PC-9 (cell line): Measurements from ENCODE around the gene B3GNT2. TPM values are rescaled to one million over a fixed set of nuclear protein-coding genes. Genes with fewer than 3 reads are reported as not detected.

ENCODE experiments used
- BruUV-seq: library from RNA; stranded (reverse); fragments of 400-500 nt; replicated peaks from 2 replicates; lab custom pipeline; 2021; lab: Mats Ljungman, UMichigan
- CTCF ChIA-PET: fragments of 300-600 bp; sonication (Branson Sonifier 250); formaldehyde crosslinking; loops from one replicate; lab custom pipeline; 2022; ENCODE audit warnings: antibody characterized with exemption; lab: Charles Lee
- POLR2A ChIA-PET: fragments of 300-600 bp; sonication (Branson Sonifier 250); formaldehyde crosslinking; loops from one replicate; lab custom pipeline; 2022; ENCODE audit warnings: antibody characterized with exemption; ENCODE audit not compliant: unreplicated experiment; lab: Charles Lee
- DNase-seq, 2 experiments: peaks; one replicate each; pipeline versions ENCODE4 v3.0.0 to v3.0.0-alpha.2; 2015 to 2022; ENCODE audit warnings: mixed read lengths in 1 of 2
- H2AFZ ChIP-seq: fragments of 200-600 bp; sonication (generic); 2 replicates; pipeline ENCODE4 v1.8.1; 2017; ENCODE audit warnings: antibody characterized with exemption
- H3F3A ChIP-seq: fragments of 200-600 bp; sonication (generic); 2 replicates; pipeline ENCODE4 v1.8.1; 2017; ENCODE audit warnings: antibody characterized with exemption, mild to moderate bottlenecking, low read depth; ENCODE audit not compliant: insufficient read depth
- H3K27ac ChIP-seq: fragments of 200-600 bp; sonication (generic); 2 replicates; pipeline ENCODE4 v1.6.1; 2016; ENCODE audit warnings: mixed run types
- H3K27me3 ChIP-seq: fragments of 200-600 bp; sonication (generic); 2 replicates; pipeline ENCODE4 v1.6.1; 2016; ENCODE audit warnings: low read depth, mixed run types; ENCODE audit not compliant: insufficient read depth
- H3K36me3 ChIP-seq: fragments of 200-600 bp; sonication (generic); 2 replicates; pipeline ENCODE4 v1.6.1; 2016; ENCODE audit warnings: low read depth, mixed run types
- H3K4me1 ChIP-seq: fragments of 200-600 bp; sonication (generic); replicated peaks from 2 replicates; pipeline ENCODE4 v1.6.1; 2016; ENCODE audit warnings: mixed run types; ENCODE audit not compliant: insufficient read depth
- H3K4me2 ChIP-seq: fragments of 200-600 bp; sonication (generic); 2 replicates; pipeline ENCODE4 v1.6.1; 2017; ENCODE audit warnings: mixed run types
- H3K4me3 ChIP-seq: fragments of 200-600 bp; sonication (generic); 2 replicates; pipeline ENCODE4 v1.6.1; 2016; ENCODE audit warnings: mixed run types
- H3K79me2 ChIP-seq: fragments of 200-600 bp; sonication (generic); 2 replicates; pipeline ENCODE4 v1.6.1; 2017; ENCODE audit warnings: low read depth, mixed run types
- H3K9me2 ChIP-seq: fragments of 200-600 bp; sonication (generic); 2 replicates; pipeline ENCODE4 v1.8.1; 2017; ENCODE audit warnings: mild to moderate bottlenecking; ENCODE audit not compliant: insufficient read depth
- H3K9me3 ChIP-seq: fragments of 200-600 bp; sonication (generic); 2 replicates; pipeline ENCODE4 v1.8.1; 2016; ENCODE audit warnings: low read depth; ENCODE audit not compliant: insufficient read depth
- H4K20me1 ChIP-seq: fragments of 200-600 bp; sonication (generic); 2 replicates; pipeline ENCODE4 v1.8.1; 2017; ENCODE audit not compliant: insufficient read depth
- EZH2 ChIP-seq: fragments of 200-600 bp; sonication (generic); IDR thresholded peaks from 2 replicates; pipeline ENCODE4 v1.8.0; 2017; ENCODE audit warnings: antibody characterized with exemption, low read depth
- intact Hi-C: fragments of 100-400 bp; cut with micrococcal nuclease; formaldehyde crosslinking; loops from one replicate; pipeline ENCODE4 v1.10.0; 2022; ENCODE audit not compliant: unreplicated experiment
- total RNA-seq: library from RNA; stranded (reverse); gene quantifications from 2 replicates; pipeline ENCODE4 v1.2.3, GENCODE V29; 2021
- TF ChIP-seq, protein P1 (sequence below): fragments of 200-600 bp; sonication (generic); conservative IDR thresholded peaks from 2 replicates; pipeline ENCODE4 v1.6.1; 2017; ENCODE audit warnings: mixed run types, antibody characterized with exemption, mild to moderate bottlenecking, moderate library complexity

The B3GNT2 gene
- total RNA-seq, 1 experiment from 2014 or later = 30.8 TPM

DNA sequence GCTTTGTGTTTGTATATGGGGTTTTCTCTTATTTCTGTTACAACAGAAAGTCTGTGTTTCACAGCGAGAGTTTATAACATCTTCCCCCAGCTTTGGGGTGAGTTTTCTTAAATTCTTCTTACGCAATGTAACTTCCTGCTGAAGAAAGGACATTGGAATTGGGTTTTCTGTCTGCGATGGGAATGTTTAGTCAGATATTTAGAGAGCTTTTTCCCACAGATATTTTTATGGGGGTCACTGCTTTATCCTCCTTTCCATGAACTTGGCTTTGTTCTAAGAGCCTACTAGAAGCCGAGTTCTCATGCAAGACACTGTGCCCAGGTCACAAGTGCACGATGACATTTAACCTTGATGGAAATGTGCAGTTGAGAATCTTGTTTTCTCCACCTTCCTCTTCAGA is 22.1 kb downstream of the B3GNT2 start:
- peaks cover 4% of the 10 kb centered on the region; the same call in 1 of the 2 replicates for H3K4me1 ChIP-seq
- H4K20me1 ChIP-seq = peaks cover 37% of the 10 kb centered on the region
- no peaks in the 10 kb centered on the region for H3K9me2 ChIP-seq
- no peaks in the 10 kb centered on the region for H3K27me3 ChIP-seq
- no peak for TF ChIP-seq EZH2
- TF ChIP-seq, protein P1, sequence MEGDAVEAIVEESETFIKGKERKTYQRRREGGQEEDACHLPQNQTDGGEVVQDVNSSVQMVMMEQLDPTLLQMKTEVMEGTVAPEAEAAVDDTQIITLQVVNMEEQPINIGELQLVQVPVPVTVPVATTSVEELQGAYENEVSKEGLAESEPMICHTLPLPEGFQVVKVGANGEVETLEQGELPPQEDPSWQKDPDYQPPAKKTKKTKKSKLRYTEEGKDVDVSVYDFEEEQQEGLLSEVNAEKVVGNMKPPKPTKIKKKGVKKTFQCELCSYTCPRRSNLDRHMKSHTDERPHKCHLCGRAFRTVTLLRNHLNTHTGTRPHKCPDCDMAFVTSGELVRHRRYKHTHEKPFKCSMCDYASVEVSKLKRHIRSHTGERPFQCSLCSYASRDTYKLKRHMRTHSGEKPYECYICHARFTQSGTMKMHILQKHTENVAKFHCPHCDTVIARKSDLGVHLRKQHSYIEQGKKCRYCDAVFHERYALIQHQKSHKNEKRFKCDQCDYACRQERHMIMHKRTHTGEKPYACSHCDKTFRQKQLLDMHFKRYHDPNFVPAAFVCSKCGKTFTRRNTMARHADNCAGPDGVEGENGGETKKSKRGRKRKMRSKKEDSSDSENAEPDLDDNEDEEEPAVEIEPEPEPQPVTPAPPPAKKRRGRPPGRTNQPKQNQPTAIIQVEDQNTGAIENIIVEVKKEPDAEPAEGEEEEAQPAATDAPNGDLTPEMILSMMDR = no peak
- CTCF ChIA-PET = no interaction called here
- H2AFZ ChIP-seq = no peak overlapping the region
- intact Hi-C loops = no loop called here
- POLR2A ChIA-PET = no interaction called here
- peaks cover 5% of the 10 kb centered on the region; the same call in 1 of the 2 replicates for H3K9me3 ChIP-seq
- peaks cover 100% of the 10 kb centered on the region for H3K79me2 ChIP-seq
- no peak overlapping the region for H3K27ac ChIP-seq
- no peak for DNase-seq
- 0 out of 2 replicates have a peak, but pooled peaks cover 4% of the 10 kb centered on the region for H3F3A ChIP-seq
- peaks cover 23% of the 10 kb centered on the region for H3K36me3 ChIP-seq
- no TSS peak for BruUV-seq
- H3K4me2 ChIP-seq = no peak overlapping the region
- no peak overlapping the region for H3K4me3 ChIP-seq

DNA sequence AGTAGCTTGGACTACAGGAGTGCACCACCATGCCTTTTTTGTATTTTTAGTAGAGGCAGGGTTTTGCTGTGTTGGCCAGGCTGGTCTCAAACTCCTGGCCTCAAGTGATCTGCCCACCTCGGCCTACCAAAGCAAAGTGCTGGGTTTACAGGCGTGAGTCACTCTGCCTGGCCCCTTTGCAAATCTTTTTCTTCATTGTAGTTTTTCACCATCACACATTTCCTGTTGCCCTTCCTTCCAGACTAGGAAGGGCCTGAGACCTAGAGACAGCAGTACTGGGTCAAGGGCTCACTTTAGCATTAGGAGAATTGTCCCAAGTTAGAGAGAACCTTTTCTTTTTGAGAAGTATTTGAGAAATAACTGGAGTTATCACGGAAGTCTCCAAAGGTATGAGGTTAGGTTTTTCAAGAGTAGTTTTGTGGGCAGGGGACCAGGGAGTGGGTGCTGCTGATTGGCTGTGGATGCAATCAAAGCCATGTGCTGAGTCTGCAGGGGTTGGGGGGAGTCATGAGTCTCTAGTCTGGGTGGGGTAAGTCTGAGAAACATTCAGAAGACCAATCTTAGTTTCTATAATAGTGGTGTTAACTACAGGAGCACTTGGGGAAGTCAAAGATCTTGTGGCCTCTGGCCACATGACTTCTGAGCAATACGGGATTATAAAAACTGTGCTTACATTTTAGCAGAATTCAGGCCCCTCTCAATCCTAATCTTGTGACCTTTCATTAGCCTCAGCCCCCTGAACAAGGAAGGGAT is 23.7 kb downstream of the B3GNT2 start:
- no peak overlapping the region for H3K4me3 ChIP-seq
- ChIA-PET POLR2A (no interaction called here), CTCF (interaction anchor here (0.5 kb wide), 1 partner anchor 139 kb away, joined by 3 read pairs; no protein-coding TSS in a partner anchor)
- H3K9me3 ChIP-seq = peaks cover 5% of the 10 kb centered on the region; the same call in 1 of the 2 replicates
- H3K9me2 ChIP-seq = 0 out of 2 replicates have a peak, but pooled peaks cover 3% of the 10 kb centered on the region
- H2AFZ ChIP-seq = no peak overlapping the region
- DNase-seq = no peak
- no peak overlapping the region for H3K4me2 ChIP-seq
- peaks cover 98% of the 10 kb centered on the region for H3K79me2 ChIP-seq
- no peak overlapping the region for H3K27ac ChIP-seq
- no peak for TF ChIP-seq EZH2
- TF ChIP-seq, protein P1 = no peak
- H3K4me1 ChIP-seq = peaks cover 4% of the 10 kb centered on the region; the same call in 1 of the 2 replicates
- H3F3A ChIP-seq = 0 out of 2 replicates have a peak, but pooled peaks cover 13% of the 10 kb centered on the region
- H3K36me3 ChIP-seq = peaks cover 34% of the 10 kb centered on the region
- H4K20me1 ChIP-seq = peaks cover 25% of the 10 kb centered on the region
- intact Hi-C loops = no loop called here
- no TSS peak for BruUV-seq
- no peaks in the 10 kb centered on the region for H3K27me3 ChIP-seq

GRCh38 chr2:62221141-62221540 is 25.2 kb downstream of the B3GNT2 start:
- POLR2A ChIA-PET = no interaction called here
- Histone ChIP-seq H3K36me3 (peaks cover 49% of the 10 kb centered on the region), H3K79me2 (peaks cover 94% of the 10 kb centered on the region), H3K4me1 (no peaks in the 10 kb centered on the region), H2AFZ (no peak overlapping the region), H3K9me3 (peaks cover 5% of the 10 kb centered on the region; the same call in 1 of the 2 replicates), H3K4me2 (no peak overlapping the region), H3K9me2 (0 out of 2 replicates have a peak, but pooled peaks cover 3% of the 10 kb centered on the region), H3K27ac (no peak overlapping the region), H3K4me3 (no peak overlapping the region), H4K20me1 (peaks cover 10% of the 10 kb centered on the region; the same call in 1 of the 2 replicates), H3K27me3 (no peaks in the 10 kb centered on the region), H3F3A (0 out of 2 replicates have a peak, but pooled peaks cover 13% of the 10 kb centered on the region)
- intact Hi-C loops = no loop called here
- CTCF ChIA-PET = no interaction called here
- DNase-seq = no peak
- no peak for TF ChIP-seq EZH2
- TF ChIP-seq, protein P1 = no peak
- no TSS peak for BruUV-seq
